ENCODE measurements around the gene IFITM10.

Gene IFITM10

GRCh38 chr11:1742869-1743584 lies 7.4 kb downstream of the IFITM10 start:
- no peak for TF ChIP-seq POLR2A (IDR thresholded peaks at IDR 0.05; ENCODE audit: low read depth, low read length)
- no peak for TF ChIP-seq POU2F2 (IDR thresholded peaks at IDR 0.05; ENCODE audit: low read depth, low read length)
- no peak for TF ChIP-seq POLR2AphosphoS5 (IDR thresholded peaks at IDR 0.05; ENCODE audit: low read depth, low read length)
- no peak for TF ChIP-seq PAX5 (IDR thresholded peaks at IDR 0.05; ENCODE audit: insufficient read depth, low read length, severe bottlenecking)
- TF ChIP-seq TAF1 (IDR thresholded peaks at IDR 0.05; ENCODE audit: low read depth, low read length), result no peak
- DNase-seq (ENCODE audit: insufficient read length, low spot score), result no peak
- peak; percentile 57 for FAIRE-seq

- FAIRE-seq, result peak; percentile 31
- DNase-seq (ENCODE audit: insufficient read length, low spot score), result no peak
- no peak for TF ChIP-seq TAF1 (IDR thresholded peaks at IDR 0.05; ENCODE audit: low read depth, low read length)
- no peak for TF ChIP-seq POLR2A (IDR thresholded peaks at IDR 0.05; ENCODE audit: low read depth, low read length)
- no peak for TF ChIP-seq SPI1 (IDR thresholded peaks at IDR 0.05; ENCODE audit: low read depth, low read length)
- no peak for TF ChIP-seq POU2F2 (IDR thresholded peaks at IDR 0.05; ENCODE audit: low read depth, low read length)
- TF ChIP-seq PAX5 (IDR thresholded peaks at IDR 0.05; ENCODE audit: insufficient read depth, low read length, severe bottlenecking), result no peak
- TF ChIP-seq POLR2AphosphoS5 (IDR thresholded peaks at IDR 0.05; ENCODE audit: low read depth, low read length), result no peak
Observed at GRCh38 chr11:1742371-1742770, 8.0 kb downstream of the IFITM10 start.

GRCh38 chr11:1741741-1742140 lies 8.7 kb downstream of the IFITM10 start:
- TF ChIP-seq POLR2AphosphoS5 (IDR thresholded peaks at IDR 0.05; ENCODE audit: low read depth, low read length) (no peak), SPI1 (IDR thresholded peaks at IDR 0.05; ENCODE audit: low read depth, low read length) (no peak), POLR2A (IDR thresholded peaks at IDR 0.05; ENCODE audit: low read depth, low read length) (no peak), TAF1 (IDR thresholded peaks at IDR 0.05; ENCODE audit: low read depth, low read length) (no peak), PAX5 (IDR thresholded peaks at IDR 0.05; ENCODE audit: insufficient read depth, low read length, severe bottlenecking) (no peak), POU2F2 (IDR thresholded peaks at IDR 0.05; ENCODE audit: low read depth, low read length) (no peak)
- no peak for DNase-seq (ENCODE audit: insufficient read length, low spot score)
- FAIRE-seq, result no peak

GRCh38 chr11:1740786-1741530 lies 9.4 kb downstream of the IFITM10 start:
- DNase-seq (ENCODE audit: insufficient read length, low spot score), result no peak
- FAIRE-seq, result no peak
- no peak for TF ChIP-seq TAF1 (IDR thresholded peaks at IDR 0.05; ENCODE audit: low read depth, low read length)
- no peak for TF ChIP-seq PAX5 (IDR thresholded peaks at IDR 0.05; ENCODE audit: insufficient read depth, low read length, severe bottlenecking)
- TF ChIP-seq POLR2A (IDR thresholded peaks at IDR 0.05; ENCODE audit: low read depth, low read length), result no peak
- TF ChIP-seq SPI1 (IDR thresholded peaks at IDR 0.05; ENCODE audit: low read depth, low read length), result no peak
- TF ChIP-seq POU2F2 (IDR thresholded peaks at IDR 0.05; ENCODE audit: low read depth, low read length), result no peak
- TF ChIP-seq POLR2AphosphoS5 (IDR thresholded peaks at IDR 0.05; ENCODE audit: low read depth, low read length), result no peak

GRCh38 chr11:1739576-1739975 lies 10.8 kb downstream of the IFITM10 start:
- TF ChIP-seq TAF1 (IDR thresholded peaks at IDR 0.05; ENCODE audit: low read depth, low read length), result no peak
- DNase-seq (ENCODE audit: insufficient read length, low spot score), result no peak
- FAIRE-seq, result no peak

GRCh38 chr11:1738380-1738779 lies 12.0 kb downstream of the IFITM10 start:
- DNase-seq (ENCODE audit: insufficient read length, low spot score) (no peak), FAIRE-seq (no peak)
- TF ChIP-seq POU2F2 (IDR thresholded peaks at IDR 0.05; ENCODE audit: low read depth, low read length), result no peak
- no peak for TF ChIP-seq POLR2A (IDR thresholded peaks at IDR 0.05; ENCODE audit: low read depth, low read length)
- TF ChIP-seq SPI1 (IDR thresholded peaks at IDR 0.05; ENCODE audit: low read depth, low read length), result no peak
- TF ChIP-seq PAX5 (IDR thresholded peaks at IDR 0.05; ENCODE audit: insufficient read depth, low read length, severe bottlenecking), result no peak
- TF ChIP-seq TAF1 (IDR thresholded peaks at IDR 0.05; ENCODE audit: low read depth, low read length), result no peak
- no peak for TF ChIP-seq POLR2AphosphoS5 (IDR thresholded peaks at IDR 0.05; ENCODE audit: low read depth, low read length)

GRCh38 chr11:1737080-1737757 lies 13.2 kb downstream of the IFITM10 start:
- TF ChIP-seq POLR2AphosphoS5 (IDR thresholded peaks at IDR 0.05; ENCODE audit: low read depth, low read length) (no peak), POU2F2 (IDR thresholded peaks at IDR 0.05; ENCODE audit: low read depth, low read length) (no peak), POLR2A (IDR thresholded peaks at IDR 0.05; ENCODE audit: low read depth, low read length) (no peak), TAF1 (IDR thresholded peaks at IDR 0.05; ENCODE audit: low read depth, low read length) (no peak), PAX5 (IDR thresholded peaks at IDR 0.05; ENCODE audit: insufficient read depth, low read length, severe bottlenecking) (no peak), SPI1 (IDR thresholded peaks at IDR 0.05; ENCODE audit: low read depth, low read length) (no peak)
- FAIRE-seq (no peak), DNase-seq (ENCODE audit: insufficient read length, low spot score) (no peak)

GRCh38 chr11:1736447-1736992 lies 13.9 kb downstream of the IFITM10 start:
- FAIRE-seq (no peak), DNase-seq (ENCODE audit: insufficient read length, low spot score) (no peak)
- TF ChIP-seq POLR2AphosphoS5 (IDR thresholded peaks at IDR 0.05; ENCODE audit: low read depth, low read length) (no peak), POLR2A (IDR thresholded peaks at IDR 0.05; ENCODE audit: low read depth, low read length) (no peak), SPI1 (IDR thresholded peaks at IDR 0.05; ENCODE audit: low read depth, low read length) (no peak), PAX5 (IDR thresholded peaks at IDR 0.05; ENCODE audit: insufficient read depth, low read length, severe bottlenecking) (no peak), TAF1 (IDR thresholded peaks at IDR 0.05; ENCODE audit: low read depth, low read length) (no peak), POU2F2 (IDR thresholded peaks at IDR 0.05; ENCODE audit: low read depth, low read length) (no peak)

GRCh38 chr11:1735271-1735670 lies 15.1 kb downstream of the IFITM10 start:
- TF ChIP-seq TAF1 (IDR thresholded peaks at IDR 0.05; ENCODE audit: low read depth, low read length), result no peak
- no peak for TF ChIP-seq PAX5 (IDR thresholded peaks at IDR 0.05; ENCODE audit: insufficient read depth, low read length, severe bottlenecking)
- TF ChIP-seq SPI1 (IDR thresholded peaks at IDR 0.05; ENCODE audit: low read depth, low read length), result no peak
- no peak for TF ChIP-seq POLR2A (IDR thresholded peaks at IDR 0.05; ENCODE audit: low read depth, low read length)
- TF ChIP-seq POLR2AphosphoS5 (IDR thresholded peaks at IDR 0.05; ENCODE audit: low read depth, low read length), result no peak
- no peak for TF ChIP-seq POU2F2 (IDR thresholded peaks at IDR 0.05; ENCODE audit: low read depth, low read length)
- DNase-seq (ENCODE audit: insufficient read length, low spot score) (no peak), FAIRE-seq (no peak)

Data from GM12891 (cell line).